Tibial nerve (tissue), 4 donors: ENCODE data around the gene STK25. TPM values are rescaled to one million over a fixed set of nuclear protein-coding genes. Genes with fewer than 3 reads are reported as not detected.
A peak's percentile ranks its signal among the peaks of the same experiment; 100 is the strongest.

ENCODE experiments used
- DNase-seq, 2 donors: peaks; one replicate each; pipeline ENCODE4 v3.0.0-alpha.2; 2019; ENCODE audit warnings: low spot score in 2 of 2
- H3K27ac ChIP-seq, 4 donors: fragments of 200-600 bp; sonication (generic) in 3 of 4; one replicate each; pipeline ENCODE4 v1.5.1; 2017 to 2019; ENCODE audit warnings: mild to moderate bottlenecking in 1 of 4
- H3K27me3 ChIP-seq, 2 donors: fragments of 200-600 bp; sonication (generic) in 1 of 2; one replicate each; pipeline versions ENCODE4 v1.5.1 to v1.6.0; 2017 to 2019
- H3K36me3 ChIP-seq, 3 donors: fragments of 200-600 bp; sonication (generic); one replicate each; pipeline ENCODE4 v1.5.1; 2018 to 2019
- H3K4me1 ChIP-seq, 4 donors: fragments of 200-600 bp; sonication (generic) in 3 of 4; one replicate each; pipeline ENCODE4 v1.5.1; 2017 to 2019
- H3K4me3 ChIP-seq, 4 donors: fragments of 200-600 bp; sonication (generic) in 3 of 4; one replicate each; pipeline ENCODE4 v1.5.1; 2017 to 2019; ENCODE audit warnings: mild to moderate bottlenecking in 1 of 4, moderate library complexity in 1 of 4
- H3K9me3 ChIP-seq, 4 donors: fragments of 200-600 bp; sonication (generic) in 3 of 4; one replicate each; pipeline ENCODE4 v1.5.1; 2017 to 2019
- CTCF ChIP-seq, 5 experiments: fragments of 200-600 bp in 3 of 5; fragments of 450-650 bp in 2 of 5; sonication (generic) in 3 of 5; IDR thresholded peaks; one replicate each; pipeline ENCODE4 v1.5.1; 2016 to 2019; ENCODE audit warnings: antibody characterized with exemption in 5 of 5, mild to moderate bottlenecking in 3 of 5, moderate library complexity in 2 of 5
- EP300 ChIP-seq, 2 donors: sonication (generic); formaldehyde crosslinking; IDR thresholded peaks; one replicate each; pipeline ENCODE4 v1.6.1; 2017; ENCODE audit warnings: antibody characterized with exemption in 2 of 2, mild to moderate bottlenecking in 1 of 2
- POLR2A ChIP-seq, 2 donors: fragments of 450-650 bp; IDR thresholded peaks; one replicate each; pipeline ENCODE4 v1.6.1; 2017; ENCODE audit warnings: antibody characterized with exemption in 2 of 2, mild to moderate bottlenecking in 2 of 2, moderate library complexity in 2 of 2
- WGBS, 2 donors: methylation state at CpG; one replicate each; pipeline ENCODE4 v1.1.5; 2018; 5-methylcytosine and 5-hydroxymethylcytosine counted together
- total RNA-seq, 4 donors: library from RNA; depleted of rRNA; stranded (reverse); fragments of >200 nt; gene quantifications; one replicate each; pipeline ENCODE4 v1.1.0, GENCODE V29; 2016

STK25 gene
- total RNA-seq, 4 donors from 2014 or later = 234 to 301 (median 275) TPM

- 55 to 73% methylated on average over 12 of the region's 12 CpGs for WGBS, 2 donors
- H3K36me3 ChIP-seq = no peaks in the 10 kb centered on the region
- no peak for TF ChIP-seq EP300 (IDR thresholded peaks at IDR 0.05)
- TF ChIP-seq CTCF (IDR thresholded peaks at IDR 0.05) = no peak
- no peak for TF ChIP-seq POLR2A (IDR thresholded peaks at IDR 0.05)
Observed at GRCh38 chr2:241545523-241546473, 37.4 kb upstream of the STK25 start.

GRCh38 chr2:241545106-241545505, 36.7 kb upstream of the STK25 start:
- Histone ChIP-seq H3K27ac (no peak overlapping the region), H3K4me3 (no peak overlapping the region), H3K4me1 (peaks cover 0 to 32% (median 8%) of the 10 kb centered on the region in 4 donors), H3K27me3 (peaks cover 0 to 67% of the 10 kb centered on the region in 2 donors), H3K36me3 (no peaks in the 10 kb centered on the region), H3K9me3 (no peaks in the 10 kb centered on the region)
- WGBS, 2 donors = 23 to 30% methylated on average over 10 of the region's 10 CpGs
- no peak for DNase-seq
- TF ChIP-seq POLR2A (IDR thresholded peaks at IDR 0.05) = no peak
- TF ChIP-seq CTCF (IDR thresholded peaks at IDR 0.05) = no peak
- no peak for TF ChIP-seq EP300 (IDR thresholded peaks at IDR 0.05)

More at GRCh38 chr2:241545523-241546473, 37.4 kb upstream of the STK25 start:
- Histone ChIP-seq H3K4me3 (no peak overlapping the region), H3K4me1 (peaks cover 0 to 25% (median 8%) of the 10 kb centered on the region in 4 donors), H3K27ac (no peak overlapping the region), H3K27me3 (peaks cover 0 to 63% of the 10 kb centered on the region in 2 donors), H3K9me3 (no peaks in the 10 kb centered on the region)
- DNase-seq = no peak

GRCh38 chr2:241542278-241542605, 33.9 kb upstream of the STK25 start:
- TF ChIP-seq EP300 (IDR thresholded peaks at IDR 0.05) (no peak), POLR2A (IDR thresholded peaks at IDR 0.05) (no peak), CTCF (IDR thresholded peaks at IDR 0.05) (no peak)
- Histone ChIP-seq H3K27me3 (peaks cover 0 to 49% of the 10 kb centered on the region in 2 donors), H3K4me3 (no peak overlapping the region), H3K36me3 (no peaks in the 10 kb centered on the region), H3K9me3 (no peaks in the 10 kb centered on the region), H3K4me1 (peaks cover 0 to 29% (median 8%) of the 10 kb centered on the region in 4 donors), H3K27ac (no peak overlapping the region)
- 61 to 64% methylated on average over 2 to 4 of the region's 15 CpGs for WGBS, 2 donors
- no peak for DNase-seq

- Histone ChIP-seq H3K27ac (no peak overlapping the region), H3K4me3 (peak overlapping the region; percentile 15 to 51 (median 30)), H3K9me3 (no peaks in the 10 kb centered on the region), H3K4me1 (peaks cover 0 to 23% (median 8%) of the 10 kb centered on the region in 4 donors), H3K36me3 (no peaks in the 10 kb centered on the region), H3K27me3 (peaks cover 0 to 44% of the 10 kb centered on the region in 2 donors)
- no peak for TF ChIP-seq POLR2A (IDR thresholded peaks at IDR 0.05)
- TF ChIP-seq EP300 (IDR thresholded peaks at IDR 0.05) = no peak
- TF ChIP-seq CTCF (IDR thresholded peaks at IDR 0.05) = no peak
- WGBS, 2 donors = 7 to 22% methylated on average over 21 to 24 of the region's 62 CpGs
- no peak for DNase-seq
Observed at GRCh38 chr2:241541564-241542277, 33.3 kb upstream of the STK25 start.
